Measurements from ENCODE around the gene NUBP2. TPM values are rescaled to one million over a fixed set of nuclear protein-coding genes. Genes with fewer than 3 reads are reported as not detected.

The NUBP2 gene
- total RNA-seq, 1 experiment from 2014 or later, result 95.1 TPM

DNA sequence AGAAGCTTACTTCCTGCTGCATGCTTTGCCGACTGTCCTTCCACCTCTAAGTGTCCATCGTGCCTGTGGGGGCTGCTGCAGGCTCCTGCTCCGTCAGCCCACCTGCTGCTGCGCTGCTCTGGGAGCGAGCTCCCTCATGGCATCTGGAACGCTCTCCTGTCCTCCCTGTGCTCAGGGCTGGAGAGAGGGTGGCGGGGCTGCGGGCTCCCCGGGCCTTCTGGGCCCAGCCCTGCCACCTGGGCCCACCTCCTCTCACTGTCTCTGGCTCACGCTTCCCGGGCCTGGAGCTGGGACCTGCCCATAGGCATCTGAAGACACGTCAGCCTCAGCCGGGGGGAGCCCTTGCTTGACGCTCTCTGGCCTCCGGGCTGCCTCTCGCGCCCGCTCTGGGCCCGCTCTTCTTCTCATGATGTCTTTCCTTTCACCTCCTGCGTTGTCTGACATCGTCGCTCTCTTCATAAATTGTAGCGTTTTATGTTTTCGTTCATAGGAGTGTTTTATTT lies 38.4 kb upstream of the NUBP2 start:
- no peak overlapping the region for H3K27ac ChIP-seq (ENCODE audit: low read length)
- no peak overlapping the region for H3K4me3 ChIP-seq (ENCODE audit: low read length)
- H3K9me3 ChIP-seq (ENCODE audit: low read length), result no peaks in the 10 kb centered on the region
- TF ChIP-seq, protein P1, sequence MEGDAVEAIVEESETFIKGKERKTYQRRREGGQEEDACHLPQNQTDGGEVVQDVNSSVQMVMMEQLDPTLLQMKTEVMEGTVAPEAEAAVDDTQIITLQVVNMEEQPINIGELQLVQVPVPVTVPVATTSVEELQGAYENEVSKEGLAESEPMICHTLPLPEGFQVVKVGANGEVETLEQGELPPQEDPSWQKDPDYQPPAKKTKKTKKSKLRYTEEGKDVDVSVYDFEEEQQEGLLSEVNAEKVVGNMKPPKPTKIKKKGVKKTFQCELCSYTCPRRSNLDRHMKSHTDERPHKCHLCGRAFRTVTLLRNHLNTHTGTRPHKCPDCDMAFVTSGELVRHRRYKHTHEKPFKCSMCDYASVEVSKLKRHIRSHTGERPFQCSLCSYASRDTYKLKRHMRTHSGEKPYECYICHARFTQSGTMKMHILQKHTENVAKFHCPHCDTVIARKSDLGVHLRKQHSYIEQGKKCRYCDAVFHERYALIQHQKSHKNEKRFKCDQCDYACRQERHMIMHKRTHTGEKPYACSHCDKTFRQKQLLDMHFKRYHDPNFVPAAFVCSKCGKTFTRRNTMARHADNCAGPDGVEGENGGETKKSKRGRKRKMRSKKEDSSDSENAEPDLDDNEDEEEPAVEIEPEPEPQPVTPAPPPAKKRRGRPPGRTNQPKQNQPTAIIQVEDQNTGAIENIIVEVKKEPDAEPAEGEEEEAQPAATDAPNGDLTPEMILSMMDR (conservative IDR thresholded peaks at IDR 0.05; ENCODE audit: low read depth, low read length), result no peak
- no peak for TF ChIP-seq EZH2phosphoT487 (IDR thresholded peaks at IDR 0.05; ENCODE audit: borderline replicate concordance, low read length)
- no peak for TF ChIP-seq EZH2 (IDR thresholded peaks at IDR 0.05; ENCODE audit: low read length, unreplicated experiment)
- no peaks in the 10 kb centered on the region for H3K27me3 ChIP-seq (ENCODE audit: low read length)
- H3K36me3 ChIP-seq (ENCODE audit: low read depth, low read length), result no peaks in the 10 kb centered on the region
- ATAC-seq, result no peak
- no peak overlapping the region for H3K9ac ChIP-seq (ENCODE audit: low read length)
- POLR2A ChIA-PET (ENCODE audit: unreplicated experiment), result no interaction called here
- no TSS peak for BruUV-seq (replicated peaks)
- no peak for DNase-seq
- CTCF ChIA-PET, result no interaction called here
- no peak overlapping the region for H2AFZ ChIP-seq (ENCODE audit: low read length)
- H3K9me2 ChIP-seq (replicated peaks; ENCODE audit: low read length), result no peaks in the 10 kb centered on the region
- no peaks in the 10 kb centered on the region for H3F3A ChIP-seq (ENCODE audit: low read length, unreplicated experiment)
- H3K79me2 ChIP-seq (ENCODE audit: low read length), result no peaks in the 10 kb centered on the region
- H3K4me1 ChIP-seq (ENCODE audit: insufficient read depth, low read length), result no peaks in the 10 kb centered on the region
- no peak overlapping the region for H3K4me2 ChIP-seq (ENCODE audit: low read length)
- no peaks in the 10 kb centered on the region for H4K20me1 ChIP-seq (ENCODE audit: low read length)
- intact Hi-C loops (cut with micrococcal nuclease), result no loop called here

DNA sequence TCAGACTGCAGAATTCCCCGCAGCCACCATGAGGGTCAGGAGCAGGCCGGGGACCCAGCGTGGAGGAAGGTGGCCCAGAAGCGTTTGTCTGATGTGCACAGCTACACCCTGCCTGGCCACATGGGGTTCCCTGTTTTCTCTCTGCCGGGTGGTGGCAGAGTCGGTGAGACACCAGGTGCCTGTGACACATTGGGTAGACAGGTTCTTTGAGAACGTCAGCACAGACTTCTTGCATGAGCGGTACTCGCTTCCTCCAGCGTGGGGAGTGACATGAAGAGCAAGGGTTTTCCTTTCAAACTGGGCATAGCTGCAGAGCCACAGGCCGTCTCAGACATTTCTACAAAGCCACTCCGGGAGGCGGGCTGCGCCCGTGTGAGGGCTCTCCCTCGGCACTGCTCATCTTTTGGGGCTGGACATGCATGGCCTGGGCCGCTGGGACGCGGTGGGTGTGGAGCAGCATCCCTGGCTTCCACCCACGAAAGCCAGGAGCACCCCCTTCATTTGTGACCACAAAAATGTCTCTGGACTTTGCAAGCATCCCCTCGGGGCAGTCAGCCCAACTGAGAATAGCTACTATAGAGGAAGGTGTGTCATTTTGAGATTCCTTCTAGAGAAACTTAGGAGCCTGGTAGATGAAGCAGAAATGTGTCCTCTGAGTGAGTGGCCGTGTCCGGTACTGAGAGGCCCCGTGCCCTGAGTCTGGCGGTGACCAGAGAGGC lies 37.4 kb upstream of the NUBP2 start:
- peak; percentile 53 for ATAC-seq
- Histone ChIP-seq H3F3A (ENCODE audit: low read length, unreplicated experiment) (no peaks in the 10 kb centered on the region), H3K4me2 (ENCODE audit: low read length) (no peak overlapping the region), H3K4me3 (ENCODE audit: low read length) (no peak overlapping the region), H2AFZ (ENCODE audit: low read length) (no peak overlapping the region), H4K20me1 (ENCODE audit: low read length) (no peaks in the 10 kb centered on the region), H3K27me3 (ENCODE audit: low read length) (no peaks in the 10 kb centered on the region), H3K9me3 (ENCODE audit: low read length) (no peaks in the 10 kb centered on the region), H3K4me1 (ENCODE audit: insufficient read depth, low read length) (no peaks in the 10 kb centered on the region), H3K9ac (ENCODE audit: low read length) (no peak overlapping the region), H3K27ac (ENCODE audit: low read length) (0 out of 2 replicates have a peak overlapping the region, but pooled peaks have one; percentile 5), H3K79me2 (ENCODE audit: low read length) (no peaks in the 10 kb centered on the region), H3K36me3 (ENCODE audit: low read depth, low read length) (no peaks in the 10 kb centered on the region), H3K9me2 (replicated peaks; ENCODE audit: low read length) (no peaks in the 10 kb centered on the region)
- intact Hi-C loops (cut with micrococcal nuclease), result no loop called here
- peak; percentile 36 for DNase-seq
- ChIA-PET CTCF (no interaction called here), POLR2A (ENCODE audit: unreplicated experiment) (no interaction called here)
- no peak for TF ChIP-seq EZH2phosphoT487 (IDR thresholded peaks at IDR 0.05; ENCODE audit: borderline replicate concordance, low read length)
- TF ChIP-seq, protein P1 (conservative IDR thresholded peaks at IDR 0.05; ENCODE audit: low read depth, low read length), result no peak
- no peak for TF ChIP-seq EZH2 (IDR thresholded peaks at IDR 0.05; ENCODE audit: low read length, unreplicated experiment)
- BruUV-seq (replicated peaks), result no TSS peak

Measured in PC-3 (cell line).